A549 (cell line): ENCODE data around the gene SNRPB2. TPM values are rescaled to one million over a fixed set of nuclear protein-coding genes. Genes with fewer than 3 reads are reported as not detected.

Source experiments
- ATAC-seq, 2 experiments: fragments of 200-7000 bp in 1 of 2; fragments of >200 bp in 1 of 2; cut with Nextera tagmentation in 1 of 2; cut with Tn5 transposase in 1 of 2; 3 replicates each; pipeline versions ENCODE4 v1.8.0 to v1.9.1; 2018 to 2020; ENCODE audit warnings: mild to moderate bottlenecking in 1 of 2, moderate library complexity in 1 of 2
- CTCF ChIA-PET: fragments of 300-600 bp; sonication (Branson Sonifier 250); formaldehyde crosslinking; extraction: SDS; loops from one replicate; lab custom pipeline; 2021; ENCODE audit warnings: antibody characterized with exemption, inconsistent platforms; lab: Yijun Ruan, JAX
- POLR2A ChIA-PET: fragments of 350-600 bp; formaldehyde crosslinking; extraction: SDS; loops from one replicate; lab custom pipeline; 2021; ENCODE audit warnings: antibody characterized with exemption, inconsistent platforms; lab: Yijun Ruan, JAX
- DNase-seq, 2 experiments: peaks; one replicate each; pipeline versions ENCODE4 v3.0.0 to v3.0.0-alpha.2; 2011 to 2016; ENCODE audit warnings: low read depth in 1 of 2, low spot score in 1 of 2
- FAIRE-seq: peaks from 2 replicates; lab custom pipeline; 2011; peaks lifted over from hg19 to GRCh38; lab: Jason Lieb, UNC
- H3K27ac ChIP-seq, 2 experiments: fragments of >200 bp; sonication (Bioruptor Twin); formaldehyde crosslinking; 3 replicates each; pipeline ENCODE4 v1.5.1; 2016 to 2017
- H3K4me1 ChIP-seq: fragments of >200 bp; sonication (Bioruptor Twin); formaldehyde crosslinking; 3 replicates; pipeline ENCODE4 v1.6.1; 2016
- H3K4me2 ChIP-seq: fragments of >200 bp; sonication (Bioruptor Twin); formaldehyde crosslinking; 3 replicates; pipeline ENCODE4 v1.6.1; 2016
- H3K4me3 ChIP-seq: fragments of >200 bp; sonication (Bioruptor Twin); formaldehyde crosslinking; 3 replicates; pipeline ENCODE4 v1.5.1; 2016
- H3K9me3 ChIP-seq: fragments of >200 bp; sonication (Bioruptor Twin); formaldehyde crosslinking; 3 replicates; pipeline ENCODE4 v1.6.1; 2016
- CBX8 ChIP-seq: fragments of 200-600 bp; sonication (generic); IDR thresholded peaks from 2 replicates; pipeline ENCODE4 v1.6.1; 2016
- CEBPB ChIP-seq, 2 experiments: fragments of >200 bp in 1 of 2; sonication (Bioruptor Twin) in 1 of 2; formaldehyde crosslinking in 1 of 2; IDR thresholded peaks; 2 replicates each; pipeline ENCODE4 v1.6.1; 2012 to 2016
- CHD4 ChIP-seq: fragments of 200-600 bp; sonication (generic); IDR thresholded peaks from 2 replicates; pipeline ENCODE4 v1.6.1; 2016; ENCODE audit warnings: antibody characterized with exemption, mild to moderate bottlenecking, borderline replicate concordance
- EHMT2 ChIP-seq: fragments of 200-600 bp; sonication (generic); IDR thresholded peaks from 2 replicates; pipeline ENCODE4 v1.6.1; 2016; ENCODE audit warnings: antibody characterized with exemption, low read depth, mild to moderate bottlenecking, moderate library complexity
- EP300 ChIP-seq, 2 experiments: fragments of >200 bp; sonication (Bioruptor Twin); formaldehyde crosslinking; IDR thresholded peaks; 2 replicates in 1 of 2; 3 replicates in 1 of 2; pipeline ENCODE4 v1.6.1; 2016 to 2017
- ESRRA ChIP-seq: fragments of 150-350 bp; IDR thresholded peaks from 2 replicates; pipeline ENCODE4 v1.6.1; 2014; ENCODE audit warnings: mild to moderate bottlenecking, low read length, borderline replicate concordance
- FOSB ChIP-seq: fragments of 250-450 bp; sonication (Bioruptor Pico); IDR thresholded peaks from 2 replicates; pipeline ENCODE4 v1.5.0; 2020; ENCODE audit warnings: mild to moderate bottlenecking, moderate library complexity
- FOSL2 ChIP-seq, 2 experiments: fragments of 450-650 bp in 1 of 2; fragments of >200 bp in 1 of 2; sonication (Bioruptor Twin) in 1 of 2; formaldehyde crosslinking; IDR thresholded peaks; 2 replicates each; pipeline versions ENCODE4 v1.5.0 to v1.6.1; 2016 to 2020; ENCODE audit warnings: mild to moderate bottlenecking in 1 of 2, moderate library complexity in 1 of 2
- HOXA7 ChIP-seq: fragments of 250-450 bp; sonication (Bioruptor Pico); IDR thresholded peaks from 2 replicates; pipeline ENCODE4 v1.5.0; 2020; ENCODE audit warnings: mild to moderate bottlenecking, moderate library complexity
- HOXB13 ChIP-seq: fragments of 250-450 bp; sonication (Bioruptor Pico); IDR thresholded peaks from 2 replicates; pipeline ENCODE4 v1.5.0; 2020; ENCODE audit warnings: low read depth, mild to moderate bottlenecking, moderate library complexity
- JUNB ChIP-seq: fragments of >200 bp; sonication (Bioruptor Twin); formaldehyde crosslinking; IDR thresholded peaks from 2 replicates; pipeline ENCODE4 v1.6.1; 2016
- MAFK ChIP-seq: fragments of 450-650 bp; IDR thresholded peaks from 2 replicates; pipeline ENCODE4 v1.6.1; 2014; ENCODE audit not compliant: partially characterized antibody
- NFE2L2 ChIP-seq: fragments of 150-350 bp; conservative IDR thresholded peaks from 2 replicates; pipeline ENCODE4 v1.6.1; 2014; ENCODE audit warnings: low read length
- NPAS2 ChIP-seq: fragments of 250-450 bp; sonication (Bioruptor Pico); IDR thresholded peaks from 2 replicates; pipeline ENCODE4 v1.8.0; 2022; ENCODE audit warnings: mild to moderate bottlenecking, moderate library complexity, borderline replicate concordance
- NR3C1 ChIP-seq: fragments of >200 bp; sonication (Bioruptor Twin); formaldehyde crosslinking; IDR thresholded peaks from 3 replicates; pipeline ENCODE4 v1.6.1; 2017
- POLR2AphosphoS2 ChIP-seq: conservative IDR thresholded peaks from 2 replicates; pipeline ENCODE4 v1.6.1; 2012; ENCODE audit warnings: low read length, improper control_type of control experiment, inconsistent platforms
- RNF2 ChIP-seq: fragments of 200-600 bp; sonication (generic); IDR thresholded peaks from 2 replicates; pipeline ENCODE4 v1.6.1; 2016; ENCODE audit warnings: low read depth, mild to moderate bottlenecking, antibody characterized with exemption, moderate library complexity, borderline replicate concordance
- TFCP2L1 ChIP-seq: fragments of 250-450 bp; sonication (Bioruptor Pico); IDR thresholded peaks from 2 replicates; pipeline ENCODE4 v1.5.0; 2021; ENCODE audit warnings: mild to moderate bottlenecking
- ZFP36 ChIP-seq: fragments of 450-650 bp; IDR thresholded peaks from 2 replicates; pipeline ENCODE4 v1.6.1; 2014; ENCODE audit warnings: borderline replicate concordance; ENCODE audit not compliant: partially characterized antibody
- WGBS: methylation state at CpG from one replicate; pipeline ENCODE4 v1.1.6; 2017; ENCODE audit errors: missing lambda C conversion rate; 5-methylcytosine and 5-hydroxymethylcytosine counted together
- polyA plus RNA-seq, 4 experiments: library from polyadenylated mRNA; depleted of rRNA in 3 of 4; stranded (reverse); fragments of >200 nt; fragmentation: RNase III in 1 of 4; extraction: RNeasy Plus Mini Kit Qiagen cat#74134 plus additional on column Dnase treatment in 1 of 4; gene quantifications; 2 replicates in 3 of 4; 3 replicates in 1 of 4; pipeline ENCODE4 v1.2.3, GENCODE V29; 2011 to 2017
- TF ChIP-seq, protein P1 (sequence below): fragments of >200 bp; sonication (Bioruptor Twin); formaldehyde crosslinking; IDR thresholded peaks from 2 replicates; pipeline ENCODE4 v1.6.1; 2016
- TF ChIP-seq, protein P2 (sequence below): fragments of 250-450 bp; sonication (Bioruptor Pico); IDR thresholded peaks from 2 replicates; pipeline ENCODE4 v1.5.0; 2020; ENCODE audit warnings: low read depth, mild to moderate bottlenecking, moderate library complexity
- TF ChIP-seq, protein P3 (sequence below): fragments of 150-350 bp; IDR thresholded peaks from 2 replicates; pipeline ENCODE4 v1.6.1; 2014; ENCODE audit warnings: low read depth, mild to moderate bottlenecking, low read length
- TF ChIP-seq, protein P4 (sequence below): fragments of >200 bp; sonication (Bioruptor Twin); formaldehyde crosslinking; IDR thresholded peaks from 3 replicates; pipeline ENCODE4 v1.5.1; 2016

SNRPB2 gene
- polyA plus RNA-seq, 2 of the 4 experiments (the other 2 are of a cell fraction): 166 to 216 TPM

DNA sequence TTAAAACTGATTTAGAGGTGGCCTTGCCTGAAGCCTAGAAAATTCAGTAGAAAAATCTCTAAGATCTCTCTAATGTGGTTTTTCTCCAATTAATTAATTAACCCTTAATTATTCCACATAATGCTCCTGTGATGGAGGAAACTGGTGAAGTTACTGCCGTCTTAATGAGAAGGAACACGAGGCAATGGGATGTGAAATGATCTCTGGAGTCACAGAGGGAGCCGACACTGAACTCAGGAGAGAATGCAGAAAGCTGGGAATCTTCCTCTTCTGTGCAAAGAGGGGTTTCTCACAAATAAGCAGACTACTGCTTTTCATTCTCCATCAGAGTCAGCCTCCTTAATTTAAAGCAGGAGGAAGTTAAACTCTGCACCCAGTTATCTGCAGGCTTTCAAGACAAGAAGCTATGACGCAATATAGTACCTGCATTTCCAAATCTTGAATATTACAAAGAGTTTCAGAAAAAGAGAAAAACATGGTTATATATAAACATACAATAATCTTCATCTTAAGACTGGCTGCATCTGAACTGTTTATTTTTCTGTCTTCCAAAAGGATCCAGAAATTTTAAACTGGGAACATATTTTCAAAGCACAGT lies 18.1 kb upstream of the SNRPB2 start:
- no peak for FAIRE-seq

DNA sequence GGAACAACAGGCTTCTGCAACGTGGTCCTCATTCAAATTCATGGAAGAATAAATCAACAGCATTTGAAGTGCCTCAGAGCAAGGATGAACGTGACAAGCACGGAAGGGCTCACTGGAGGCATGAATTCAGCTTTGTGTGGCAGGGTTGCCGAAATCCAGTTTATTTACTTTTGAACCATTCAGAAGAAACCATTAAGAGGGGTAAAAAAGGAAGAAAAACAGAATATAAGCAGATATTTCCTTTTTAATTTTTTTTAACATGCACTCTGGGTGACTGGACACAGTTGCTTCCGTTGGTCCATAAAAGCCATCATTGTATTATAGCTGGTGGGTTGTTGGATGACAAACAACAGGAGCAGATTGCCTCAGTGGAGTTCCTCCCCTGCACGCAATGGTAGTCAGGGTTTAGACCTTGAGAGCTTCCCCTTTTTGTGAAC lies 17.3 kb upstream of the SNRPB2 start:
- ChIA-PET POLR2A (no interaction called here), CTCF (interaction anchor here (0.6 kb wide), 1 partner anchor 28 kb away, joined by 4 read pairs; no protein-coding TSS in a partner anchor)
- Histone ChIP-seq H3K9me3 (no peaks in the 10 kb centered on the region), H3K4me2 (no peak overlapping the region), H3K27ac (no peak overlapping the region), H3K4me3 (no peak overlapping the region), H3K4me1 (no peaks in the 10 kb centered on the region)
- ATAC-seq (no peak), DNase-seq (no peak), FAIRE-seq (no peak)
- TF ChIP-seq, protein P1, sequence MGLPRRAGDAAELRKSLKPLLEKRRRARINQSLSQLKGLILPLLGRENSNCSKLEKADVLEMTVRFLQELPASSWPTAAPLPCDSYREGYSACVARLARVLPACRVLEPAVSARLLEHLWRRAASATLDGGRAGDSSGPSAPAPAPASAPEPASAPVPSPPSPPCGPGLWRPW: no peak
- TF ChIP-seq, protein P2, sequence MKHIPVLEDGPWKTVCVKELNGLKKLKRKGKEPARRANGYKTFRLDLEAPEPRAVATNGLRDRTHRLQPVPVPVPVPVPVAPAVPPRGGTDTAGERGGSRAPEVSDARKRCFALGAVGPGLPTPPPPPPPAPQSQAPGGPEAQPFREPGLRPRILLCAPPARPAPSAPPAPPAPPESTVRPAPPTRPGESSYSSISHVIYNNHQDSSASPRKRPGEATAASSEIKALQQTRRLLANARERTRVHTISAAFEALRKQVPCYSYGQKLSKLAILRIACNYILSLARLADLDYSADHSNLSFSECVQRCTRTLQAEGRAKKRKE (CRISPR knock-in tag): no peak
- TF ChIP-seq RNF2 (no peak), NFE2L2 (no peak), MAFK (no peak), JUNB (no peak), EP300 (IDR thresholded peaks at IDR 0.05) (no peak), NR3C1 (no peak), CBX8 (no peak), FOSB (CRISPR knock-in tag) (no peak), NPAS2 (no peak)
- 28% methylated on average over 6 of the region's 6 CpGs for WGBS

More for the DNA sequence above, 18.1 kb upstream of the SNRPB2 start:
- no peaks in the 10 kb centered on the region for H3K4me1 ChIP-seq
- H3K27ac ChIP-seq: no peak overlapping the region
- H3K9me3 ChIP-seq: 0 out of 3 replicates have a peak, but pooled peaks cover 2% of the 10 kb centered on the region
- no peak overlapping the region for H3K4me2 ChIP-seq
- TF ChIP-seq ZFP36: no peak
- no peak for TF ChIP-seq FOSL2 (IDR thresholded peaks at IDR 0.05)
- no peak for TF ChIP-seq FOSL2 (CRISPR knock-in tag; IDR thresholded peaks at IDR 0.05)
- no peak for TF ChIP-seq HOXA7 (CRISPR knock-in tag)
- TF ChIP-seq JUNB: no peak
- TF ChIP-seq TFCP2L1 (CRISPR knock-in tag): no peak
- TF ChIP-seq CEBPB (IDR thresholded peaks at IDR 0.05): peak; percentile 30 to 60; a peak in 2 of 4 replicates
- no peak for TF ChIP-seq POLR2AphosphoS2
- TF ChIP-seq CBX8: no peak
- TF ChIP-seq HOXB13: no peak
- 38% methylated on average over 4 of the region's 4 CpGs for WGBS
- H3K4me3 ChIP-seq: no peak overlapping the region
- CTCF ChIA-PET: no interaction called here
- no peak for ATAC-seq
- POLR2A ChIA-PET: no interaction called here
- DNase-seq: no peak

DNA sequence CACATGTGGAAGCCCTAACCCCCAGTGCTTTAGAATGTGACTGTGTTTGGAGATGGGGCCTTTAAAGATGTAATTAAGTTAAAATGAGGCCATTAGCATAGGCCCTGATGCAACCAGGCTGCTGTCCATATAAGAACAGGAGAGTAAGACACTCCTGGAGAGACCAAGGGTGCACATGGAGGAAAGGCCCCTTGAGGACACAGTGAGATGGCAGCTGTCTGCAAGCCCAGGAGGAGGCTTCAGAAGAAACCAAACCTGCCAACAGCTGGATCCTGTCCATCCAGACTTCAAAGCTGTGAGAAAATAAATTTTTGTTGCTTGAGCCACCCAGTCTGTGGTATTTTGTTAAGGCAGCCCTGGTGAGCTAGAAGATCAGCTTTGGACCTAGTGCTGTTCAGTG lies 16.8 kb upstream of the SNRPB2 start:
- H3K4me1 ChIP-seq: no peaks in the 10 kb centered on the region
- H3K4me3 ChIP-seq: no peak overlapping the region
- no peak overlapping the region for H3K4me2 ChIP-seq
- POLR2A ChIA-PET: no interaction called here
- ATAC-seq (peak in 1 of 2 experiments; percentile 52; a peak in 2 of 6 replicates), FAIRE-seq (no peak), DNase-seq (no peak)
- CTCF ChIA-PET: interaction anchor here (0.6 to 1.5 kb wide), 2 partner anchors 27 to 28 kb away, joined by 3 to 4 read pairs; no protein-coding TSS in a partner anchor
- H3K9me3 ChIP-seq: no peaks in the 10 kb centered on the region
- TF ChIP-seq RNF2 (no peak), EHMT2 (no peak), NPAS2 (no peak), CHD4 (no peak), ESRRA (no peak)
- TF ChIP-seq, protein P3, sequence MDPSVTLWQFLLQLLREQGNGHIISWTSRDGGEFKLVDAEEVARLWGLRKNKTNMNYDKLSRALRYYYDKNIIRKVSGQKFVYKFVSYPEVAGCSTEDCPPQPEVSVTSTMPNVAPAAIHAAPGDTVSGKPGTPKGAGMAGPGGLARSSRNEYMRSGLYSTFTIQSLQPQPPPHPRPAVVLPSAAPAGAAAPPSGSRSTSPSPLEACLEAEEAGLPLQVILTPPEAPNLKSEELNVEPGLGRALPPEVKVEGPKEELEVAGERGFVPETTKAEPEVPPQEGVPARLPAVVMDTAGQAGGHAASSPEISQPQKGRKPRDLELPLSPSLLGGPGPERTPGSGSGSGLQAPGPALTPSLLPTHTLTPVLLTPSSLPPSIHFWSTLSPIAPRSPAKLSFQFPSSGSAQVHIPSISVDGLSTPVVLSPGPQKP: no peak
- TF ChIP-seq, protein P4, sequence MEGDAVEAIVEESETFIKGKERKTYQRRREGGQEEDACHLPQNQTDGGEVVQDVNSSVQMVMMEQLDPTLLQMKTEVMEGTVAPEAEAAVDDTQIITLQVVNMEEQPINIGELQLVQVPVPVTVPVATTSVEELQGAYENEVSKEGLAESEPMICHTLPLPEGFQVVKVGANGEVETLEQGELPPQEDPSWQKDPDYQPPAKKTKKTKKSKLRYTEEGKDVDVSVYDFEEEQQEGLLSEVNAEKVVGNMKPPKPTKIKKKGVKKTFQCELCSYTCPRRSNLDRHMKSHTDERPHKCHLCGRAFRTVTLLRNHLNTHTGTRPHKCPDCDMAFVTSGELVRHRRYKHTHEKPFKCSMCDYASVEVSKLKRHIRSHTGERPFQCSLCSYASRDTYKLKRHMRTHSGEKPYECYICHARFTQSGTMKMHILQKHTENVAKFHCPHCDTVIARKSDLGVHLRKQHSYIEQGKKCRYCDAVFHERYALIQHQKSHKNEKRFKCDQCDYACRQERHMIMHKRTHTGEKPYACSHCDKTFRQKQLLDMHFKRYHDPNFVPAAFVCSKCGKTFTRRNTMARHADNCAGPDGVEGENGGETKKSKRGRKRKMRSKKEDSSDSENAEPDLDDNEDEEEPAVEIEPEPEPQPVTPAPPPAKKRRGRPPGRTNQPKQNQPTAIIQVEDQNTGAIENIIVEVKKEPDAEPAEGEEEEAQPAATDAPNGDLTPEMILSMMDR: no peak
- no peak overlapping the region for H3K27ac ChIP-seq
